Measurements from ENCODE around the gene UCHL3.

UCHL3 gene

DNA sequence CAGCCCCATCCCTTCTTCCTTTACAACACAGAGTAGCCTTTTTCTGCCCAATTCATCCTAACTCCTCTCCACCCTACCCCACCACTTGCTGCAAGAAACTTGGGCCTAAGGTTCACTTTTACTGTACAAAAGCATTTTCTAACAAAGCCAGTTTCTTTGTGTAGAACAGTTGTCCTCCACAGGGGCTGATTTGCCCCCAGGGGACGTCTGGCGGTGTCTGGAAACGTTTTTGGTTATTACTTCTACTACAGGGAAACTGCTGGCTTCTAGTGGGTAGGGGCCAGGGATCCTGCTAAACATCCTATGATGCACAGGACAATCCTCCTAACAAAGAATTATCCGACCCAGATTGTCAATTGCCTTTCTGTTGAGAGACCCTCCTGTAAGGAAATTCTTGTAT is 79.2 kb downstream of the UCHL3 start:
- no peak for DNase-seq (ENCODE audit: low read depth)

DNA sequence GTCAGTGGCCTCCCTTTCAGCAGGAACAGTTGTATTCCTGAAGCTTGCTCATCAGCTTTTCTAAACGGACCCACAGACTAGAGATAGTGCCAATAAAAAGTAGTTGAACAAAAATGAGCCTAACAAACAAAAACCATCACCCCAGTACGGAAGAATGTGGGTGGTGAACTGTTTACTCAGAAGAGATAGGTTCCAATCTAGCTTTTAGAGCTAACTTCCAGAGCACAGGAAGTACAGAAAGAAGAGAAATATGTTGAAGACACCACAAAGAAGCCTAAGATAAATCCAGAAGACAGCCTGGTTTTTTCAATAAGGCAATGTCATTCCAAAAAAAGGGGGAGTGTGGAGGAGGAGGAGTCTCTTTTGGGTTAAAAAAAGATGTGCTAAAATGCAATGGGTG is 83.7 kb downstream of the UCHL3 start:
- DNase-seq (ENCODE audit: low read depth) = no peak

DNA sequence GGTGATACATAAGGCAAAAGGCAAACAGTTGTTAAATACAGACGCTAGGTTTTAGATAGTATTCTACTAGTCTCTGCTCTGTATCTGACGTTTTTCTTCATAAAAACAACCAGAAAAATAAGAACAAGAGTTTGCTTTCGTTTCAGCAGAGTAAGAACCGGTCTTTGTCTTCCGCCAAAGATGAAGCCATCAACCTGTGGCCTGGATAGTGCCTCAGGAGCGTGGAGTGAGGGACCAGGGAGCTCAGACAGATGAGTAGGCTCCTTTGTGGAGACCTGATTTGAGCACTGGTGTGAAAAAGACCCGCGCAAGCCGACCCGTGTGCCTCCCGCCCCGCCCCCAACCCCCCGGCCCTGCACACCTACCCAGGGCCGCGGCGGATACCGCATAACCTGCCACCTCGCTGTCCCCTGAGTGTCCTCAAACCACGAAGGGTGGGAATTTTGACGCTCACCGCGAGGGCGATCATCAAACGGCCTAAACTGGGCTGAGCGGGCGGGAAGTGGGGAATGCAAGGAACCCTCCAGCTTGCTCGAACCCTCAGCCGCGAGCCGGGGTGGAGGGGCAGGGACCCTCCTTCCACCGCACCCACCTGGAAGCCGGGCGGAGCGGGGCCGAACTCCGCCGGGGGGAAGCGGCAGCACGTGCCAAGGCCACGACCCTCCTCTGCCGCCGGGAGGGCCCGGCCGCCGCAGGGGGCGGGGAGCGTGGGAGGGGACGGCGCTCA is 85.7 kb downstream of the UCHL3 start:
- DNase-seq (ENCODE audit: low read depth) = no peak

DNA sequence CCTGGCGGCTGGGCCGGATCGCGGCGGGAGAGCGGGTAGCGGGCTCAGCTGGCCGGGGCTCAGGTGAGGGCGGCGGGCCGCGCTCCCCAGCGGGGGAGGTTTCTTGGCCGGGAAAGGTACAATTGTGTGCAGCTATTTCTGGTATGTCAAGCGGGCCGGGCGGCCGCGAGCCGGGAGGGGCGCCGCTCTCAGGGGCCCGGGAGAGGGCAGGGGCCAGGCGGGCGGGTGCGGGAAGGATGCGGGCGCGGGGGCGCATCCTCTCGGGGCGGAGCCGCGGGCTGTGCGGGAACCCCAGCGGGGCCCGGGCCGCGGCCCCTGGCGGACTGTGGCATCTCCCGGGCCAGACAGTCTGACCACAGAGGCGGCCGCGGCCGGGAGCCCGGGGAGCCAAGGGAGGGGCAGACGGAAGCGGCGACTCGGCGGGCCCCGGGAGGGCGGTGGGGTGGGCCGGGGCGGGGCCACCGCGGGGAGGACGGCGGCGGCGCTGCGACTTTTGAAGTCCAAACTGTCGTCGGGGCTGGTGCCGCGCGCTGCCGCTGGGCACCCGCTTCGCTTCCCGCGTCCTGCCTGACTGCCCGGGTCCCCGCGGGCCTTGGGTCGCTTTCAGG is 86.3 kb downstream of the UCHL3 start, which contains the start of gene LMO7:
Gene LMO7, plus strand, starts transcription at position 503 of the 608 bp plus-strand sequence. CDS start 328 bp downstream, outside the sequence.
- peak; percentile 16 for DNase-seq (ENCODE audit: low read depth)

DNA sequence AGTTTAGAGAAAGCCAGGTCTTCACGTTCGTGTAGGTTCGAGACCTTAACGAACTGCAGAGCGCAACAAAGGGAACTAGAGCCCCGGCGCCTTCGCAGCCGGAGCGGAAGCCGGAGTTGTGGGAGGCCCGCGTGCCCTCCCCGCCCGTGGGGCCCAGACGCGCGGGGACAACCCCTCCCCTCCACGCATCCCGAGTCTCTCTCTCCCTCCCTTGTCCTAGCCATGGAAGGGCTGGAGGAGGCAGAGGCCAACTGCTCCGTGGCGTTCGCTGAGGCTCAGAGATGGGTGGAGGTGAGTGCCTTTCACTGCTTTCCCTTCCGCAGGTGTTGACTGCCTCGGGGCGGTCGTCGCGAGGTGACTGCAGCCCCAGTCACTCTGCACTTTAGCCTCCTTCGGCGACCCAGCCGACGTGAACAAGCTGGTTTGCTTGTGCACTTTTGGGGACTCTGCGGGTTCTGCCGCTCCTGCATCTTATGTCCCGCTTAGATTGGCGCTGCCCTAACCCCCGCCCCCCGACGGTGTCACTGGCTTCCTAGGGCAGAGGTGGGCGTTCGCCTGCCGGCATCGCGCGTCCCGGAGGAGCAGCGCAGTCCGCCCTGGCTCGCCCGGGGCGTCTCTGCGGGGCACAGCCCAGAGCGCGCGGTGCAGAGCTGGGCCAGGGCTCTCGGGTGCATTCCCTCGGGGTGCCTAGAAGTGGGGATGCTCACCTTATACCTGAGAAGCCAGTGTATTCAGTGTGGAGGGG is 87.0 kb downstream of the UCHL3 start:
- peak; percentile 11 for DNase-seq (ENCODE audit: low read depth)

DNA sequence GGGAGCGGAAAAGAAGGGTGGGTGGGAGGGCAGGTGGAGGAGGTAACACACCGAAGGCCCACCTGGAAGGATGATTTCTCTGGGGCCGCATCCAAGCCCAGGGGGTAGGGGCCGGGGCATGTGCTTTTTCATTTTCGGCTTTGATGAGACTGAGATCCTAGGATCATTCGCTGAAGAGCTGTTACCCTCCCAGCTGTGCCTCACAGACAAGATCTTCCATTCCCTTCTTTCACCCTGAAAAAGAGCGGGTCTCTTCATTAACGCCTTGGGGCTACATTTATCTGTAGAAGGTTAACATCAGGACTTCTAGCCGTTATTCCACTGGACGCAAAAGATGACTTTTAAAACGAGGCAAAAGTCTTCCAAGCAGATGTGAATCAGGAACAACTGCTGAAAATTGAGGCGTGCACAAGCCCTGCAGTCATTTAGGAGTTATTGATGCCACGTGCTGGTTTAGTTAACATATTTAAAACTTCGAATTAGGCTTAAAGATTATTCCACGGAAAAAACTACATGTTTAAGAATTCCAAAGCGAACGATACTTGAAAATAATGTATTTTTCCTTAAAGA is 87.7 kb downstream of the UCHL3 start:
- DNase-seq (ENCODE audit: low read depth) = no peak

DNA sequence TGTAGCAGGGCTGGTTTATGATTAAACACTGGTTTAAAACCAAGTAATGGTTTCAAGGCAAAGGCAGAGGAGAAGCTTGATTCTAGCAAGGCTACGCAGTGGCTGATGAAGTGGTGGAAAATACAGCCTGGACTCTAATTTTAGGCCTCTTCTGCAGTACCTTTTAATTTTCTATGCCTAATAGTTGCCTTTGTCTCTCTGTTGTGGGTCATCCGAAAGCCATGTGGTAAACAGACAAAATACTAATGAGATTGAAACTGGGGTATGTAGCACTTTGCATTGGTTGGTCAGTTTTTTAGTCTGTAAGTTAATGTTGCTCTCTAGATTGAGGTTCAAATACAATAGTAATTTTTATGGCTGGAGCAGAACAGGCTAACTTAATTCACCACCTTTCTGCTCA is 89.9 kb downstream of the UCHL3 start:
- no peak for DNase-seq (ENCODE audit: low read depth)

DNA sequence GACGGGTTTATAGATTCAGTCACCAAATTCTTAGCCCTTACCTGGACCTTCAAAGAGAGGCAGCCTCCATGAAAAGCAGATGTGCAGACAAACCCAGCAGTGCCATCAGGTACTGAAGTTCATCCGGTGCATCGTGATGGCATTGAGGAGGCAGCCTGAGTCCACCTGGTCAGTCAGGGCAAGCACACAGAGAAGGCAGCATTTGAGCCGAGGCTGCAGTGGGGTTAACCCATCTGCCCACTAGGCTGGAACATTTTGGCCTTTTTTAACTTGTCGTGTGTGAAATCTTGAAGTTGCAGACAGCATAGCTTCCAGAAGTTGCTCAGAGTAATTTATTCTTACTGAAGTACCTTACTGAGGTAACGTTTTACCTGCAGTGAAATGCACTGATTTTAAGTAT is 91.4 kb downstream of the UCHL3 start:
- DNase-seq (ENCODE audit: low read depth) = no peak

DNA sequence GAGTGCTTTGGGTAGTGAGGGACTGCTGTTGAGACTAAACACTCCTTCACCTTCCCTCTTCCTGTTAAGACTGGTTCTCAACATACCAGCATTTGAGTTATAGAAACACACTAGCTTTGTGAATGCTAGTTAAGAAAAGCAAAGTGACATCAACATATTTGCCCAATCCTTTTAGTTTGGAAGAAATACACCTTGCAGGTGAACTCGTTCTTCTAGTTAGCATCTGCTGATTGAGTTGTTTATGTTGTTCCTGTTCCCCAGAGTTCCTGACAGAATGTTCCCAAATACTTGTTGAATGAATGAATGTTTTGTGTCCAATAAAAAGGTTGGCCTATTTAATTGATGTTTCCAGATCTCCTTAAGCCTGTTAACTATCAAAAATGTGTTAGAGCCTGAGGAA is 93.6 kb downstream of the UCHL3 start:
- no peak for DNase-seq (ENCODE audit: low read depth)

DNA sequence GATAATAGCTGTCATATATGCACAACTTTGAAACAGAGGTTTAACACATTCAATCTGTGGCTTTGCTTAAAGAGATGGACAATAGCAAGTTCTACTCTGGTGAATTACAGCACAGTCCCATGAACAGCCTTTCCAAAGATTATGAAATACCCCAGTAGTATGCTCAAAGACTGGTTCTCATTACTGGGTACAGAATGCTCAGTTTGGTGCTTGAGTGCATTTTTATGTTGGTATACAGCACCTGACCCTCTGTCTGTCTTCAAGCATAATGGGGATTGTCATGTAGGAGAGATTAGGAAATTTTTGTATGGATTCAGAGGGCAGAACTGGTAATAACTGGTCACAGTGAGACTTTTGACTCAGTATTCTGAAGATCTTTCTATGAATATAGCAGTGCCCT is 94.1 kb downstream of the UCHL3 start:
- no peak for DNase-seq (ENCODE audit: low read depth)

DNA sequence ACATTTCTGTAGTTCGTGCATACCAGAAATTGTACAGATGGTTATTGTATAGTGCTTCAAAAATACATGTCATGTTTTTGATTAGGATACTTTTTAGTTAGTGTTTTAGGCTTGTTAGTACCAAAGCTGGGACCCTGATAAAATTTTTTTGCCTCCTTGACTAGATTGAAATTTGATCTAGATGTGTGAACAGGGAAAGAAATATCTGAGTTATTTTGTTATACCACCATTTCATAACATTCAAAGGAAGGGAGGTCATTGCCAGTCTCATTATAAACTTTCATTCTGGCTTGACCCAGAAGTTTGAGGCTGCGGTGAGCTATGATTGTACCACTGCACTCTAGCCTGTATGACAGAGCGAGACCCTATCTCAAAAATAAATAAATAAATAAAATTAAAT is 95.5 kb downstream of the UCHL3 start:
- DNase-seq (ENCODE audit: low read depth) = no peak

DNA sequence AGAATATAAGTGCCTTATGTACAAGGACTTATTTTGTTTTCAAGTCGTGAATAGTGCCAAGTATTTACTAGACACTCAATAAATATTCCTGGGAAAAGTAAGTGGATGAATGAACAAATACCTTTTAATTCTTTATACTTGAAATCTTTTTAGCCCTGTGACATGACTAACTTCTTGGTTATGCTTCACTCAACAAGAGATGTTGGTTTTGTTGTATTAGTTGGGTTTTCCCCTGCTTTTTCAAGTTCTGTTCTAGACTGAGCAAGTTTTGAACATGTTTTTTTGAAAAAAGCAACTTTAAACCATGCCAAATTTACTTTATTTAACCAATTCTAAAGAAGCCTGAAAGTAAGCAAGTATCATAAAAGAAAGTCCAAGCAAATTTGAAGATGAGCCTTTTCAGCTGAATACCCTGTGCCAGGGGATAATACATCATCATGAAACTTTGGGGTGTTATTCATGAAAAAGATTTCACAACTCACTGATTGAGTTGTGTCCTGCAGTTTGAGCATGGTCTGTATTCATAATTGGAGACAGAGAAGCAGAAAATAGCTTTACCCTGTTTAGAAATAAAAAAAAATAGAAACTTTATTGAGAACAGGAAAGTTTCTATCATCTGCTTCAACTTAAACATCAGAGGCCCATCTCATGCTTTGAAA is 97.7 kb downstream of the UCHL3 start:
- no peak for DNase-seq (ENCODE audit: low read depth)

DNA sequence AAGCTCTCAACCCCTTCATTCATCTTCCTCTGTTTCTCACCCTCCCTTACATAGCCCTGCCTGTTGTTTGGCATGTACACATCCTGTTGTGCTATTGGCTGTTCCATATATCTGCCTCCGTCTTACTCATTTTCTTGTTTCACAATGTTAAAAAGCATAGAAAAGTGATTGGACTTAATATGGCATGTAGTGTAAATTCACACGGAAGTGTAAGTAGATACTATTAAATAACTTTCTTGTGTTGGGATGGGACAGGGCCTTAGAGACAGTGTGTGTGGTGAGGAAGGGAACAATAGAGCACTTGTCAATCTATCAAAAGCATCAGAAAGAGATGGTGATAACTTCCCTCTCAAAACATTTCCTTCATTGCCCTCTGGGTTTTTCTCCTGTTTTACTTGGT is 98.9 kb downstream of the UCHL3 start:
- DNase-seq (ENCODE audit: low read depth) = no peak

DNA sequence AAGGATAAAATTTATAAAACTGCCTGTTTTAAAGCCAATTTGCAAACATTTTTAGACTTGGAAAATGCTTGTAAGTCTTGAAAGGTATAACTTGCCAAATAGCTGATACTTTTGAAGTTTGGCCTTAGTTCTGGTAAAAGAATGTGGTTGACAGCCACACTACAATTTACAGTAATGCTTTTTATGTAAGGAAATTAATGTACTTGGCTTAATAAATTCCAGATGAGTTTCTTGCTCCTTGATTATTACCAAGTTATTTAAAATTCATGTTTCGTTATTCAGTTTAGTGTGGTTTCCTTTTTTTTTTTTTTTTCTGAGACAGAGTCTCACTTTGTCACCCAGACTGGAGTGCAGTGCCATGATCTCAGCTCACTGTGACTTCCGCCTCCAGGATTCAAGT is 101.4 kb downstream of the UCHL3 start:
- DNase-seq (ENCODE audit: low read depth) = no peak

DNA sequence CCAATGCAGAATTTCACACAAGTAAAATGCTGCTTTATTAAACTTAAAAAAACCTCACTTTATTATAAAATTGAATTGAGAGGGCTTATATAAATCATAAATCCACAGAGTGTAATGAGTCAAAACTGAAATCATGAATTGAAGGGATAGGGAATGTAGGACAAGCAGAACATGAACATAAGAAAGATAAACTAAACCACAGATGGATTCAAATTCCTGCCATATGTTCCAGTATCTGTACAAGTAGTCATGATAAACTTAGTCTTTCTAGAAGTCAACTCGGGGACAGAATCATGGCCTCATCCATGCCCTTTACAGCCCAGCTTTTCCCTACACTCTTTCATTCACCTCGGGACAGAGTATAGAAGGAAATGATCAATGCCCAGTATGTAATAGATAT is 103.1 kb downstream of the UCHL3 start:
- no peak for DNase-seq (ENCODE audit: low read depth)
